ENCODE measurements around the gene ZNF627. TPM values are rescaled to one million over a fixed set of nuclear protein-coding genes. Genes with fewer than 3 reads are reported as not detected.
A peak's percentile ranks its signal among the peaks of the same experiment; 100 is the strongest.

The ZNF627 gene
- total and polyA plus RNA-seq, 2 of the 8 experiments (the other 6 are each of a cell fraction or from before 2014, with no cell fraction given), result 7.2 to 13.7 TPM

GRCh38 chr19:11558881-11559828 is 38.1 kb upstream of the ZNF627 start, which contains the start of gene ELOF1:
TSS of gene ELOF1 (minus strand) at chr19:11559230. CDS start at chr19:11554347, 4,883 bp downstream.
- Histone ChIP-seq H4K91ac (replicated peaks; ENCODE audit: insufficient read length, low read length) (peak within 1 kb of the TSS; percentile 2), H3K4me2 (ENCODE audit: insufficient read depth in 1 of 2, low read depth in 2 of 2, low read length in 2 of 2) (peak within 1 kb of the TSS; percentile 87 to 93), H3K27ac (ENCODE audit: low read depth, low read length) (peak within 1 kb of the TSS; percentile 1; the same call in 1 of the 2 replicates), H4K5ac (ENCODE audit: insufficient read length, low read depth, low read length) (peak within 1 kb of the TSS; percentile 99), H4K20me1 (replicated peaks in 1 of 2; ENCODE audit: control insufficient read depth in 1 of 2, insufficient read depth in 2 of 2, low read length in 2 of 2) (peaks cover 0 to 13% of the 10 kb centered on the region in 2 experiments), H3K23me2 (ENCODE audit: low read depth, low read length) (peaks cover 7% of the 10 kb centered on the region; the same call in 1 of the 2 replicates), H2BK120ac (replicated peaks; ENCODE audit: low read depth, low read length) (peak within 1 kb of the TSS; percentile 5), H3K14ac (ENCODE audit: insufficient read length) (no peak within 1 kb of the TSS), H3K18ac (ENCODE audit: extremely low read depth, low read length) (no peak within 1 kb of the TSS; the same call in 1 of the 2 replicates), H4K8ac (ENCODE audit: extremely low read depth, insufficient read depth, low read length) (peak within 1 kb of the TSS; percentile 86), H3K4ac (replicated peaks; ENCODE audit: insufficient read length, low read depth, low read length) (peak within 1 kb of the TSS; percentile 94), H3K27me3 (replicated peaks in 1 of 4; ENCODE audit: control insufficient read depth in 3 of 4, extremely low read depth in 1 of 4, insufficient read depth in 3 of 4, low read length in 3 of 4) (no peaks in the 10 kb centered on the region), H3K56ac (replicated peaks; ENCODE audit: insufficient read length, low read depth, low read length) (peak within 1 kb of the TSS; percentile 69), H3K79me1 (ENCODE audit: low read depth, low read length) (peaks cover 14% of the 10 kb centered on the region), H2BK5ac (ENCODE audit: low read depth, low read length) (peak within 1 kb of the TSS; percentile 53; the same call in 1 of the 2 replicates), H3K36me3 (ENCODE audit: control insufficient read depth in 2 of 4, insufficient read depth in 4 of 4, low read length in 3 of 4) (peaks cover 0 to 4% (median 3%) of the 10 kb centered on the region in 4 experiments; a peak in 4 of 8 replicates), H2BK15ac (ENCODE audit: low read length) (no peak within 1 kb of the TSS), H3K23ac (ENCODE audit: insufficient read length) (no peak within 1 kb of the TSS), H3K9me3 (ENCODE audit: insufficient read depth in 2 of 2, low read depth in 1 of 2, low read length in 1 of 2) (no peaks in the 10 kb centered on the region), H3K4me1 (replicated peaks in 1 of 4; ENCODE audit: control insufficient read depth in 3 of 4, insufficient read depth in 4 of 4, low read length in 3 of 4) (peaks cover 0 to 3% (median 0%) of the 10 kb centered on the region in 4 experiments; a peak in 4 of 7 replicates), H2BK20ac (ENCODE audit: low read length) (no peak within 1 kb of the TSS), H2AK5ac (ENCODE audit: low read depth, low read length) (no peak within 1 kb of the TSS), H3K4me3 (ENCODE audit: extremely low read depth in 1 of 4, insufficient read depth in 2 of 4, low read depth in 3 of 4, low read length in 4 of 4) (peak within 1 kb of the TSS; percentile 82 to 95 (median 90)), H2AFZ (ENCODE audit: low read length) (peak within 1 kb of the TSS; percentile 99), H3K79me2 (ENCODE audit: control insufficient read depth in 1 of 2, insufficient read depth in 2 of 2, low read length in 2 of 2) (peaks cover 4 to 33% of the 10 kb centered on the region in 2 experiments; a peak in 3 of 4 replicates), H2BK12ac (ENCODE audit: low read depth, low read length) (no peak within 1 kb of the TSS), H3K9ac (replicated peaks in 1 of 4; ENCODE audit: extremely low read depth in 1 of 4, low read depth in 3 of 4, low read length in 3 of 4) (peak within 1 kb of the TSS; percentile 51 to 86 (median 62))
- 9% methylated on average over 54 of the region's 57 CpGs; no CpG with 5 or more reads in 1 of the 2 experiments for WGBS, 2 experiments (ENCODE audit: extremely low coverage in 1 of 2, insufficient coverage in 1 of 2, insufficient read length in 1 of 2, insufficient replicate concordance in 2 of 2, low coverage in 1 of 2, low lambda C conversion rate in 2 of 2, missing lambda C conversion rate in 1 of 2)
- no peak for FAIRE-seq
- ChIA-PET POLR2A (ENCODE audit: partially characterized antibody) (interaction anchor here (0.8 to 2.5 kb wide), 21 partner anchors 9 to 1255 kb away, joined by 3 to 10 read pairs (median 5); partner anchors contain the start of genes CNN1 and ECSIT), CTCF (ENCODE audit: partially characterized antibody) (interaction anchor here (0.8 to 3.2 kb wide), 16 partner anchors 8 to 426 kb away, joined by 3 to 24 read pairs (median 5); partner anchors contain the start of gene ZNF653)
- peak; percentile 95 for DNase-seq (ENCODE audit: low read depth in 1 of 2, low spot score in 2 of 2)
- TF ChIP-seq CTCF (IDR thresholded peaks at IDR 0.05; ENCODE audit: control extremely low read depth in 1 of 3, insufficient read depth in 1 of 3, low read depth in 1 of 3, low read length in 3 of 3) (peak in 1 of 3 experiments; percentile 17; a peak in 1 of 4 replicates), POLR2AphosphoS5 (IDR thresholded peaks at IDR 0.05; ENCODE audit: low read depth, low read length) (peak; percentile 69; the same call in 1 of the 2 replicates), CEBPB (IDR thresholded peaks at IDR 0.05; ENCODE audit: low read depth, low read length) (no peak), RNF2 (IDR thresholded peaks at IDR 0.05; ENCODE audit: borderline replicate concordance, low read depth, low read length, missing control alignments, poor library complexity, severe bottlenecking) (no peak), CHD1 (IDR thresholded peaks at IDR 0.05; ENCODE audit: low read depth, low read length) (no peak), EZH2 (IDR thresholded peaks at IDR 0.05; ENCODE audit: low read depth, low read length, severe bottlenecking) (no peak), SIX5 (IDR thresholded peaks at IDR 0.05; ENCODE audit: low read depth, low read length) (no peak)
